ENCODE measurements around the gene RIPOR3.

Gene RIPOR3, protein sequence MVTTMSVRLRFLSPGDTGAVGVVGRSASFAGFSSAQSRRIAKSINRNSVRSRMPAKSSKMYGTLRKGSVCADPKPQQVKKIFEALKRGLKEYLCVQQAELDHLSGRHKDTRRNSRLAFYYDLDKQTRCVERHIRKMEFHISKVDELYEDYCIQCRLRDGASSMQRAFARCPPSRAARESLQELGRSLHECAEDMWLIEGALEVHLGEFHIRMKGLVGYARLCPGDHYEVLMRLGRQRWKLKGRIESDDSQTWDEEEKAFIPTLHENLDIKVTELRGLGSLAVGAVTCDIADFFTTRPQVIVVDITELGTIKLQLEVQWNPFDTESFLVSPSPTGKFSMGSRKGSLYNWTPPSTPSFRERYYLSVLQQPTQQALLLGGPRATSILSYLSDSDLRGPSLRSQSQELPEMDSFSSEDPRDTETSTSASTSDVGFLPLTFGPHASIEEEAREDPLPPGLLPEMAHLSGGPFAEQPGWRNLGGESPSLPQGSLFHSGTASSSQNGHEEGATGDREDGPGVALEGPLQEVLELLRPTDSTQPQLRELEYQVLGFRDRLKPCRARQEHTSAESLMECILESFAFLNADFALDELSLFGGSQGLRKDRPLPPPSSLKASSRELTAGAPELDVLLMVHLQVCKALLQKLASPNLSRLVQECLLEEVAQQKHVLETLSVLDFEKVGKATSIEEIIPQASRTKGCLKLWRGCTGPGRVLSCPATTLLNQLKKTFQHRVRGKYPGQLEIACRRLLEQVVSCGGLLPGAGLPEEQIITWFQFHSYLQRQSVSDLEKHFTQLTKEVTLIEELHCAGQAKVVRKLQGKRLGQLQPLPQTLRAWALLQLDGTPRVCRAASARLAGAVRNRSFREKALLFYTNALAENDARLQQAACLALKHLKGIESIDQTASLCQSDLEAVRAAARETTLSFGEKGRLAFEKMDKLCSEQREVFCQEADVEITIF

DNA sequence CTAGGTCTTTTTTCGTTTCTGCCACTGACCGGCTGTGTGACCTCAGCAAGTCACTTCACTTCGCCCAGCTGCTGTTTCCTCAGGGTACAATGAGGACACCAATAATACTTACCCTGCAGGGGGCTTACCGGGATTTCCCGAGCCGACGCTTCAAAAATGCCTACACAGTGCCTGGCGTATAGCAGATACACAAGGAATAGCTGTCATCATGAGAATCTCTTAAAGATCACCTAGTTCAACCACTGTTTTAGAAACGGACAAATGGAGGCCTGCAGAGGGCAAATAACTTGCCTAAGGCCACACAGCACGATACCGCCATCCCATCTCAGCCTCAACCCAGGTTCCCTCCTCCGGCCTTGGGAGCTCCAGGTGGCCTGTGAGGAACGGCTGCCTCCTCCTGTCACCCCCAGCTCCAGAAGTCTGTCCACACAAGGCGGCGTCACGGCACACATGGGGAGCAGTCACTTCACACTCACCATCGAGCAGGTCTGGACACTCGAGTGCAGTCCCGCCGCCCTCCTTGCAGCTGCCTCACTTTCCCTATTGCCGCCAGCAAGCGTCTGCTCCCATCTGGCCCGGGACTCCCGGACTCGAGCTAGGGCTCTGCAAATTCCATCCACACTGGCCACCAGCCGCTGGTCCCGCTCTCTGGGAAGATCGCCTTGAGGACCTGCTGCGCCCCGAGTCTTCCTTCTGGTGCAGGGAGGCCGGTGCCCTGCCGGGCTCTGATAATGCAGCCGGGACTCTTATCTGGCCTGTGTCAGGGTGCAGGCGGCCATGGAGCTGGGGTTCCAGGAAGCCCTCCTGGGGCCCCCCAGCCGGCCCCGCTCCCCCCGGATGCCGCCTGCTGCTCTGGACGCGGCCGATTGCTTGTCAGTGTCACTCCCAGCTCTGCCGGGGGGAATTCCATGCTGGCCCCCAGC lies at the start of gene RIPOR3:
Gene RIPOR3, minus strand, starts transcription at position 893 of the 923 bp plus-strand sequence. Its CDS starts 414 bp downstream, at position 479.
- DNase-seq (ENCODE audit: low spot score): peak; percentile 71

DNA sequence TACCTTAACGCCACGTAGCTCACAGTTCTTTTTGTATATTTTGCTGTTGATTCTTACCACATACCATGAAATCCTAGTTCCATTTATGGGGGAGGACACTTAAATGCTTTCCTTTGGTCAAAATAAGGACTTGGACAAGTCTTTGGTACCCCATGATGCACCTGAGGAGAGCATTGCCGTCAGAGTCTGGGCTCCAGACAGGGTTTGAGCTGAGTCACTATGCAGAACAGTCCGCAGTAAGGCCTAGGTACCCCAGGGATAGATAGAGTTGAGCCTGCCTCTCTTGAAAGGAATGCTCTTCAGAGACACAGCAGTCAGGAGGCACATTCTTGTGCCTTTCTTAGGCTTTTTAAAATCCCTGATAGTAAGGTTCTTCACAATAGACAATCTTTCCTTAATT lies 46.0 kb upstream of the RIPOR3 start:
- DNase-seq (ENCODE audit: low spot score): no peak

DNA sequence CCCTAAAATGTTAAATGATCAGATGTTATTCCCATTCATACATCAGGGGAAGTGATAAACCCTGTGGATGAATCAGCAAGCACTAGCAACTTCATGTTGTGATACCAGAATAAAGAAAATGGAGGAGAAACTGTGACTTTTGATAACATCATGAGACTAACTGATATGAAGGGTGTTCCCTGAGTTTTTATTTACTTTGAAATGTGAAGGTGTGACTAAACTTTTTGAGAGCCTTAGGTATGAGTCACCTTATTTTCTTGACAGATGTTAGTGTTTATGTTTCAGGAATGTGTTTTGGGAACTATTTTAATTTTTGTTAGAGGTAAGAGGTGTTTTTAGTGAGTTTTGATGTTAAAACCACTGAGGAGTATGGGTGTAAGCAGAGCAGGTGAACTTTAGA lies 44.5 kb upstream of the RIPOR3 start:
- DNase-seq (ENCODE audit: low spot score): no peak

GRCh38 chr20:50734730-50735679 lies 43.7 kb upstream of the RIPOR3 start:
- DNase-seq (ENCODE audit: low spot score): no peak

DNA sequence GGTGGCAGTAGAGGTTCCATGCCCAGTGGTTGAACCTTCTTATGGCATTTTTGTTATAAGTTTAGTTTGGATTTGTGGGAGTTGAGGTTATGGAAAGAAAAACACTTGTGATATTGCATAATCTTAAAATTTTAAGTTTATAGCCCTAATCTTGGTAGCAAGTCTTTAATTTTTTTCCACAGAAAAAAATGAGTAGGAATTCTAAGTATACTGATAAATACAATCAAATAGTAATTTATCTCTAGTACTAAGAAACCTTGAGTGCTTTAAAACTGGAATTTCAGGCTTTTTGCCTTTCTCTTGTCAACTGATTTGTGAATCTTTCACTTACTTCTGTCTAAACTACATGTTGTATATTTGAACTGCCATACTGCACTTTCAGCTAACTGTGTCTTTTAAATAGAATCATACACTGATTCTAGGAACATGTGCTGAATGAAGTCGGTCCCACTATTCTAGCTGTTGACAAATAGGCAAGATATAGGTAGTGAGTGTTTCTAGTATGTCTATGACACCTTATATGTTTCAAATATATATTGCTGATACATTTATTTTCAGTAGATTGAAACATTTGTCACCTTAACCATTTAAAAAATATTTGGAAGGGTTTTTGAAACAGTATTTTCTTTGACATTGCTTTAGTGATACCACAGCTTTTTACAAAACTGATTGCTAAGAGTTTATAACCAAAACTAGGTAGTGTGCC lies 42.5 kb upstream of the RIPOR3 start:
- DNase-seq (ENCODE audit: low spot score): no peak

- DNase-seq (ENCODE audit: low spot score): no peak
Measured at GRCh38 chr20:50731930-50732690, 40.8 kb upstream of the RIPOR3 start.

DNA sequence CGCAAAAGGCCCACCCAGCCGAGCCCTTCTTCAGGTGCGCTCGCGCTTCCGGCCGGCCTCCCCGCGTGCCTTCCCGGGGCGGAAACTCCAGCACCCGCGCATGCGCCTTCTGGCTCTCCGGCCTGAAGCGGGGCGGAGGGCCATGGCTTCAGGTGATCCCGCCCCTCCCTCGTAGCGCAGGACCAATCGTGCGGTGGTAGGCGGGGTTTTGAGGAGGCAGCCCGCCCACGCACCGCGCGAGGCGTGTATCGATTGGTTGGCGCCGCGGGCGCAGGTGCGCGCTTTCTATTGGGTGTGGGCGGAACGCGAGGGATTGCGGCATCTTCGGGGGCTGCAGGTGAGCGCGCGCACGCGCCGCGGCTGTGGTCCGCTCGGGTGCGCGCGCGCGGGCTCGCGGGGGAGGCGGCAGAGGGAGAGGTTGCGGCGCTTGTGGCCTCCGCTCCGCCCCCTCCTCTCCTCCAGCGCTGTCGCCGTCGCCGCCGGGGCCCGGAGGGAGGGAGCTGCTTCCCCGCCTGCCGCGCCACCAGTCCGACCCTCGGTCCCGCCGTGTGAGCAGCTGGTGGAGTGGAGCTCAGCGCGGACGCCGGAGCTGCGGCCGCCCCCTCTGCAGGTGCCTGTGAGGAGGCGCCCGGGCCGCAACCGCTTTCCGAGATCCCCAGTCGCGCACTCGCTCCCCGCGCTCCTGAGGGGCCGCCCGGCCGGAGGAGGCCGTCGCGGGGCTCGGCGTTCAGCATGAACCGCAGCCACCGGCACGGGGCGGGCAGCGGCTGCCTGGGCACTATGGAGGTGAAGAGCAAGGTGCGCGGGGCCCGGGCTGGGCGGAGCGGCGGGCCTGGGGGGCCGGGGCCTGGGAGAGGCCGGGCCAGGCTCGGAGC lies 40.0 kb upstream of the RIPOR3 start, which contains the start of gene PARD6B:
Gene PARD6B, plus strand, starts transcription at position 526 of the 875 bp plus-strand sequence. Its CDS starts 207 bp downstream, at position 733.
- DNase-seq (ENCODE audit: low spot score): peak; percentile 93

DNA sequence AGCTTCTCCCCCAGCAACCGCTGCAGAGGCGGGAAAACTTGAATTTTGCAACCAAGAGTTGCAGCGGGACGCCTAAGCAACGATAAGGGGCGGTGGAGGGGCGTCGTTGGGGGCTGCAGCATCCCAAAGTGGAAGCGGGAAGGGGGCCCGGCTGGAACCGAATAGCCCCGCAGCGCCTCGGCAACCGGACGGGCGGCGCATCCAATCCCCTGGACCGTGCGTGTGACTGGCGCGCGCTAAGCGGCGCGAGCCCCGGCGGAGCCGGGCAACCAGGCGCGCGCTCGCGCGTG lies 39.4 kb upstream of the RIPOR3 start:
- no peak for DNase-seq (ENCODE audit: low spot score)

GRCh38 chr20:50729901-50730764 lies 38.8 kb upstream of the RIPOR3 start:
- no peak for DNase-seq (ENCODE audit: low spot score)

GRCh38 chr20:50728981-50729874 lies 37.9 kb upstream of the RIPOR3 start:
- no peak for DNase-seq (ENCODE audit: low spot score)

GRCh38 chr20:50728486-50728980 lies 37.2 kb upstream of the RIPOR3 start:
- DNase-seq (ENCODE audit: low spot score): no peak

DNA sequence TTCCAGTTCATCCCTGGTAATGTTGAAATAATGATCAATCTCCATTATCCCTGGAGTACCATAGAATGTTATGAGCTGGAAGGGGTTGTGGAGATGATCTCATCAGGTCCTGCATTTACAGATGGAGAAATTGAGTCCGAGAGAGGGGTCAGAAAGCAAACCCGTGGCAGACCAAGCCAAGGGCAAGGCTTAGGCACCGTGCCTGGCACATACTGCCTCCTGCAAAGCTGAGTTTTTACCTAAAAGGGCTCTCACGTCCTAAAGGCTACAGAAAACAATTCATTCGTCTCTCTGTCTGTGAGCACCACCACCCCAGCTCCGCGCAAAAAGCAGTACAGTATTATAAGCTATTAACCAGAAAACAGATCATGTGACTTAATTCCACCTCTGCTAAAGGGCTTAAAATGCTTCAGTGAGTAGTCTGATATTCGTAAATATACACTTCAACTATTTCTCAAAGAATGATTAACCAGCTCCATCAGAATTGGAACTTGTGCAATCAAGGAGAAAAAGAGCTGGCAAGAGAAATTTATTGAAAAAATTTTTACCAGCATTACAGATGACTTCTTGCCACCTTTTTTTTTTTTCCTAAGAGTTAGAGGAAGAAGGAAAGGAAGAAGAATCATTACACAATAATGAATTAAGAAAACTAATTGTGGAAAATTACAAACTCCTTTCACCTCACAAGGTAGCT lies 36.6 kb upstream of the RIPOR3 start:
- DNase-seq (ENCODE audit: low spot score): no peak

- no peak for DNase-seq (ENCODE audit: low spot score)
Measured at GRCh38 chr20:50726955-50727791, 35.8 kb upstream of the RIPOR3 start.

DNA sequence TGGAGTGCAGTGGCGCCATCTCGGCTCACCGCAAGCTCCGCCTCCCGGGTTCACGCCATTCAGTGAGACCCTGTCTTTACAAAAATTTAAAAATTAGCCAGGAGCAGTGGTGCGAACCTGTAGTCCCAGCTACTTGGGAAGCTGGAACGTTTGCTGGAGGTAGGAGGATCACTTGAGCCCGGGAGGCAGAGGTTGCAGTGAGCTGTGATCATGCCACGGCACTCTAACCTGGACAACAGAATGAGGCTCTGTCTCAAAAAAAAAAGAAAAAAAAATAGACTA lies 34.3 kb upstream of the RIPOR3 start:
- DNase-seq (ENCODE audit: low spot score): no peak
